Tibial nerve (tissue), 4 donors: ENCODE measurements around the gene FRAS1. TPM values are rescaled to one million over a fixed set of nuclear protein-coding genes. Genes with fewer than 3 reads are reported as not detected.
"Not testable (repeated sequence)": the region's sequence is repeated elsewhere in the genome, so short reads cannot be mapped to it uniquely, and the experiment has no call there.

Experiments
- DNase-seq, 2 donors: peaks; one replicate each; pipeline ENCODE4 v3.0.0-alpha.2; 2019; ENCODE audit warnings: low spot score in 2 of 2
- H3K27ac ChIP-seq, 4 donors: fragments of 200-600 bp; sonication (generic) in 3 of 4; one replicate each; pipeline ENCODE4 v1.5.1; 2017 to 2019; ENCODE audit warnings: mild to moderate bottlenecking in 1 of 4
- H3K27me3 ChIP-seq, 2 donors: fragments of 200-600 bp; sonication (generic) in 1 of 2; one replicate each; pipeline versions ENCODE4 v1.5.1 to v1.6.0; 2017 to 2019
- H3K36me3 ChIP-seq, 3 donors: fragments of 200-600 bp; sonication (generic); one replicate each; pipeline ENCODE4 v1.5.1; 2018 to 2019
- H3K4me1 ChIP-seq, 4 donors: fragments of 200-600 bp; sonication (generic) in 3 of 4; one replicate each; pipeline ENCODE4 v1.5.1; 2017 to 2019
- H3K4me3 ChIP-seq, 4 donors: fragments of 200-600 bp; sonication (generic) in 3 of 4; one replicate each; pipeline ENCODE4 v1.5.1; 2017 to 2019; ENCODE audit warnings: mild to moderate bottlenecking in 1 of 4, moderate library complexity in 1 of 4
- H3K9me3 ChIP-seq, 4 donors: fragments of 200-600 bp; sonication (generic) in 3 of 4; one replicate each; pipeline ENCODE4 v1.5.1; 2017 to 2019
- EP300 ChIP-seq, 2 donors: sonication (generic); formaldehyde crosslinking; IDR thresholded peaks; one replicate each; pipeline ENCODE4 v1.6.1; 2017; ENCODE audit warnings: antibody characterized with exemption in 2 of 2, mild to moderate bottlenecking in 1 of 2
- POLR2A ChIP-seq, 2 donors: fragments of 450-650 bp; IDR thresholded peaks; one replicate each; pipeline ENCODE4 v1.6.1; 2017; ENCODE audit warnings: antibody characterized with exemption in 2 of 2, mild to moderate bottlenecking in 2 of 2, moderate library complexity in 2 of 2
- WGBS, 2 donors: methylation state at CpG; one replicate each; pipeline ENCODE4 v1.1.5; 2018; 5-methylcytosine and 5-hydroxymethylcytosine counted together
- total RNA-seq, 4 donors: library from RNA; depleted of rRNA; stranded (reverse); fragments of >200 nt; gene quantifications; one replicate each; pipeline ENCODE4 v1.1.0, GENCODE V29; 2016
- TF ChIP-seq, protein P1 (sequence below), 5 experiments: fragments of 200-600 bp in 3 of 5; fragments of 450-650 bp in 2 of 5; sonication (generic) in 3 of 5; IDR thresholded peaks; one replicate each; pipeline ENCODE4 v1.5.1; 2016 to 2019; ENCODE audit warnings: antibody characterized with exemption in 5 of 5, mild to moderate bottlenecking in 3 of 5, moderate library complexity in 2 of 5

FRAS1 gene
- total RNA-seq, 4 donors from 2014 or later = 3.9 to 6.6 (median 5.1) TPM

DNA sequence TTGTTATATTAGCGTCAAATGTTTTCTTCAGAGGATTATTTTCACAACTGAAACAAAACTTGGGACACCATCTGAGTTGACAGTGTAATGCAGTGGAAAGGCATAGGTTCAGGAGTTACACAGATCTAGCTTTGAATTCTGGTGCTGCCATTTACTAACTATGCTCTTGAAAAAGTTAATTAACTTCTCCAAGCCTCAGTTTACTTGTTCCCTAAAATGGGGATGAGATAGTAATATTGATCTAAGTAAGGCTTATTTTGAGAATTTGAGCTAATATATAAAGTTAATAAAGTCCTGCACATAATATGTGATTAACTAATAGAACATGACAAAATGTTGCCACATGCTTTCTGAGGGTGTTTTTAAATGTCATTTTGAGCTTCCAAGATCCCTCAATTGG, 112.6 kb downstream of the FRAS1 start:
- TF ChIP-seq, protein P1, sequence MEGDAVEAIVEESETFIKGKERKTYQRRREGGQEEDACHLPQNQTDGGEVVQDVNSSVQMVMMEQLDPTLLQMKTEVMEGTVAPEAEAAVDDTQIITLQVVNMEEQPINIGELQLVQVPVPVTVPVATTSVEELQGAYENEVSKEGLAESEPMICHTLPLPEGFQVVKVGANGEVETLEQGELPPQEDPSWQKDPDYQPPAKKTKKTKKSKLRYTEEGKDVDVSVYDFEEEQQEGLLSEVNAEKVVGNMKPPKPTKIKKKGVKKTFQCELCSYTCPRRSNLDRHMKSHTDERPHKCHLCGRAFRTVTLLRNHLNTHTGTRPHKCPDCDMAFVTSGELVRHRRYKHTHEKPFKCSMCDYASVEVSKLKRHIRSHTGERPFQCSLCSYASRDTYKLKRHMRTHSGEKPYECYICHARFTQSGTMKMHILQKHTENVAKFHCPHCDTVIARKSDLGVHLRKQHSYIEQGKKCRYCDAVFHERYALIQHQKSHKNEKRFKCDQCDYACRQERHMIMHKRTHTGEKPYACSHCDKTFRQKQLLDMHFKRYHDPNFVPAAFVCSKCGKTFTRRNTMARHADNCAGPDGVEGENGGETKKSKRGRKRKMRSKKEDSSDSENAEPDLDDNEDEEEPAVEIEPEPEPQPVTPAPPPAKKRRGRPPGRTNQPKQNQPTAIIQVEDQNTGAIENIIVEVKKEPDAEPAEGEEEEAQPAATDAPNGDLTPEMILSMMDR (IDR thresholded peaks at IDR 0.05) = no peak
- TF ChIP-seq EP300 (IDR thresholded peaks at IDR 0.05) (no peak), POLR2A (IDR thresholded peaks at IDR 0.05) (no peak)
- H3K27ac ChIP-seq = no peak overlapping the region
- no peak for DNase-seq
- no peaks in the 10 kb centered on the region for H3K4me1 ChIP-seq
- H3K36me3 ChIP-seq = no peaks in the 10 kb centered on the region
- no peaks in the 10 kb centered on the region for H3K9me3 ChIP-seq
- H3K27me3 ChIP-seq = no peaks in the 10 kb centered on the region
- no peak overlapping the region for H3K4me3 ChIP-seq
- 90 to 97% methylated on average over 1 of the region's 1 CpG for WGBS, 2 donors

- Histone ChIP-seq H3K36me3 (no peaks in the 10 kb centered on the region), H3K4me3 (no peak overlapping the region), H3K4me1 (no peaks in the 10 kb centered on the region), H3K9me3 (no peaks in the 10 kb centered on the region), H3K27me3 (no peaks in the 10 kb centered on the region), H3K27ac (no peak overlapping the region)
- DNase-seq = no peak
- WGBS, 2 donors = 88 to 90% methylated on average over 6 of the region's 6 CpGs
- no peak for TF ChIP-seq EP300 (IDR thresholded peaks at IDR 0.05)
- TF ChIP-seq, protein P1 (IDR thresholded peaks at IDR 0.05) = no peak
- no peak for TF ChIP-seq POLR2A (IDR thresholded peaks at IDR 0.05)
Observed at GRCh38 chr4:78171482-78171881, 114.4 kb downstream of the FRAS1 start.

DNA sequence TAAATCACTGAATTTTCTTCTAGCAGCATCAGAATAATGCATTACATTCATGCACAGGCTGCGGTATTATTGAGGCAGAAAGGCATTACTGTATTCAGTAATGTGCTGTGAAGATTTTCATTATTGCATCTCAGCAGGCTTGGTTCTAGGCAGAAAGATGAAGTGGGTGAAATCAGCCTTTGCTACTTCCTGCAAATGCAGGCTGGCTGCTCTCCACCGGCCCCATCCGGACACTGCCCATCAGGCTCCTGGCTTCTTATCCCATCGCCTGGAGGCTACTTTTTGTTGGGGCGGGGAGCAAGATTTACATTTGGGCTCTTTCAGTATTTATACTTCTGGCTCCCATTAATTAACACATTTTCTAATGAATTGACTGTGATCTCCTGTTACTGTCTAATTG, 117.8 kb downstream of the FRAS1 start:
- H3K9me3 ChIP-seq = no peaks in the 10 kb centered on the region
- H3K4me1 ChIP-seq = no peaks in the 10 kb centered on the region
- TF ChIP-seq POLR2A (IDR thresholded peaks at IDR 0.05) (no peak), EP300 (IDR thresholded peaks at IDR 0.05) (no peak)
- TF ChIP-seq, protein P1 (IDR thresholded peaks at IDR 0.05) = no peak
- no peaks in the 10 kb centered on the region for H3K36me3 ChIP-seq
- no peaks in the 10 kb centered on the region for H3K27me3 ChIP-seq
- WGBS, 2 donors = 56 to 71% methylated on average over 5 of the region's 5 CpGs
- no peak for DNase-seq
- H3K4me3 ChIP-seq = no peak overlapping the region
- H3K27ac ChIP-seq = no peak overlapping the region

- Histone ChIP-seq H3K36me3 (no peaks in the 10 kb centered on the region), H3K4me1 (no peaks in the 10 kb centered on the region), H3K27me3 (no peaks in the 10 kb centered on the region), H3K9me3 (no peaks in the 10 kb centered on the region), H3K27ac (no peak overlapping the region), H3K4me3 (no peak overlapping the region)
- DNase-seq = no peak
- WGBS, 2 donors = 55 to 63% methylated on average over 2 of the region's 2 CpGs
- TF ChIP-seq EP300 (IDR thresholded peaks at IDR 0.05) (no peak), POLR2A (IDR thresholded peaks at IDR 0.05) (no peak)
- TF ChIP-seq, protein P1 (IDR thresholded peaks at IDR 0.05) = no peak
Observed at GRCh38 chr4:78179196-78179595, 122.1 kb downstream of the FRAS1 start.

DNA sequence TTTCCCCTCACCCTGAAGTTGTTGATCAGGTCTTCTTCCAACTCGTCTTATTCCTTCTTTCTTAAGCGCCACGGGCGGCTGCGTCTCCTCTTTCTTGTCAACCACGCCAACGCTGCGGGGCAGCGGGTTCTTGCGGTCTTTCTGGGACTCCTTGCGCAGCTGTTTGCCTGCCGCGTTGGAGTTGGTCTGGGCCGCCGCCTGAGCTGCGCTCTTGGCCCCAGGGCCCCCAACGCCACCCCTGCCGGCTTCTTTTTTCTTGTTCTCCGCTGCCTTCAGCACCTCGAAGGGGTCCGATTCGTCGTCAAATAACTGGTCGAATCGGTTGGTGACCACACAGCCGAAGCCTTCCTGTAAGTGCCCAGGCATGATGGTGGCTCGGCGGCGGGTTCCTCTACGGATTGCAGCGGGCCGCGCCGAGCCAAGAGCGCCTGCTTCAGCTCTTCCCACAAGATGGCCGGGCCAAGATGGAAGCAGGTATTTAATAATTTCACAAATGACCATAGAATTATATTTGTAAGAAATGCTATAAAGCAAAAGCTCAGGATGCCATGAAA, 124.6 kb downstream of the FRAS1 start:
- H3K27ac ChIP-seq, DNase-seq, H3K36me3 ChIP-seq, H3K4me1 ChIP-seq, H3K27me3 ChIP-seq, H3K9me3 ChIP-seq, H3K4me3 ChIP-seq: not testable (repeated sequence)
- 97 to 98% methylated on average over 36 of the region's 36 CpGs for WGBS, 2 donors

DNA sequence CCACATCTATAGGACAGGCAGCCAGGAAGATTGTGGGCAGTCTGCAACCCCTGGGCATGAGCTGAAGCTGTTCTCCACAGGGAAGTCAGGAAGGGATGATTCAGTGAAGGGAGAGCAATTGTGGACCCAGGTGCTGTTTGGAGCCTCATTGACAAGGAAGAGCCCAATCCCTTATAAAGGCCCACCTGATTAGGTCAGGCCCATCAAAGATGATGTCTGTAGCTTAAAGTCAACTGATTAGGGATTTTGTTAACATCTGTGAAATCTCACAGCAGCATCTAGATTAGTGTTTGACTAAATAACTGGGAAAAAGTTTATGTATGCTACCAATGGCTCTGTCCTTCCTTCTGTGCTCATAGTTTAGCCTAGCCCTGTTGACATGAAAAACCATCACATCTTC, 127.5 kb downstream of the FRAS1 start:
- no peak for DNase-seq
- Histone ChIP-seq H3K27ac (no peak overlapping the region), H3K4me3 (no peak overlapping the region), H3K27me3 (no peaks in the 10 kb centered on the region), H3K4me1 (no peaks in the 10 kb centered on the region), H3K9me3 (no peaks in the 10 kb centered on the region), H3K36me3 (no peaks in the 10 kb centered on the region)
- TF ChIP-seq EP300 (IDR thresholded peaks at IDR 0.05) = no peak
- TF ChIP-seq POLR2A (IDR thresholded peaks at IDR 0.05) = no peak
- TF ChIP-seq, protein P1 (IDR thresholded peaks at IDR 0.05) = no peak
